IMR-90 (cell line): ENCODE data around the gene MUCL3. TPM values are rescaled to one million over a fixed set of nuclear protein-coding genes. Genes with fewer than 3 reads are reported as not detected.

Experiments used
- ATAC-seq: fragments of 200-7000 bp; cut with Tn5 transposase; 2 replicates; pipeline ENCODE4 v1.9.1; 2020; ENCODE audit warnings: low read depth, mild to moderate bottlenecking, moderate library complexity
- Bru-seq: library from RNA; stranded (reverse); fragments of 400-500 nt; gene quantifications from one replicate; lab custom pipeline; 2021; lab: Mats Ljungman, UMichigan
- BruChase-seq, 2 experiments: library from RNA; stranded (reverse); fragments of 400-500 nt; gene quantifications; one replicate each; lab custom pipeline; 2021; lab: Mats Ljungman, UMichigan
- BruUV-seq: library from RNA; stranded (reverse); fragments of 400-500 nt; replicated peaks from 2 replicates; lab custom pipeline; 2021; lab: Mats Ljungman, UMichigan
- CTCF ChIA-PET: fragments of 300-600 bp; formaldehyde crosslinking; extraction: SDS; loops from one replicate; lab custom pipeline; 2021; ENCODE audit warnings: antibody characterized with exemption; lab: Yijun Ruan, JAX
- POLR2A ChIA-PET: fragments of 300-600 bp; sonication (Branson Sonifier 250); formaldehyde crosslinking; loops from one replicate; lab custom pipeline; 2022; ENCODE audit warnings: antibody characterized with exemption; ENCODE audit not compliant: unreplicated experiment; lab: Charles Lee
- DNase-seq: peaks from one replicate; pipeline ENCODE4 v3.0.0; 2013
- H2AFZ ChIP-seq: replicated peaks from 2 replicates; pipeline ENCODE3; 2013; ENCODE audit warnings: low read length, mild to moderate bottlenecking; ENCODE audit not compliant: poor library complexity
- H2AK5ac ChIP-seq: 2 replicates; pipeline ENCODE4 v1.6.1; 2013; ENCODE audit warnings: low read depth, low read length, inconsistent platforms
- H2AK9ac ChIP-seq: replicated peaks from 2 replicates; pipeline ENCODE3; 2013; ENCODE audit warnings: mild to moderate bottlenecking, low read depth, low read length, moderate library complexity; ENCODE audit not compliant: poor library complexity
- H2BK120ac ChIP-seq: 2 replicates; pipeline ENCODE4 v1.6.1; 2013; ENCODE audit warnings: low read depth, low read length, inconsistent platforms
- H2BK15ac ChIP-seq: 3 replicates; pipeline ENCODE4 v1.6.1; 2013; ENCODE audit warnings: low read depth, low read length, inconsistent platforms
- H2BK20ac ChIP-seq: 2 replicates; pipeline ENCODE4 v1.6.1; 2013; ENCODE audit warnings: low read depth, mild to moderate bottlenecking, inconsistent platforms, low read length, moderate library complexity
- H2BK5ac ChIP-seq: 2 replicates; pipeline ENCODE4 v1.6.1; 2013; ENCODE audit warnings: mild to moderate bottlenecking, low read depth, low read length, inconsistent platforms; ENCODE audit not compliant: poor library complexity, severe bottlenecking
- H3K14ac ChIP-seq: replicated peaks from 2 replicates; pipeline ENCODE4 v1.6.1; 2013; ENCODE audit warnings: low read depth, low read length, inconsistent platforms
- H3K18ac ChIP-seq: 2 replicates; pipeline ENCODE4 v1.6.1; 2013; ENCODE audit warnings: low read depth, low read length, control low read depth
- H3K23ac ChIP-seq: 2 replicates; pipeline ENCODE4 v1.6.1; 2013; ENCODE audit warnings: low read depth, low read length, inconsistent platforms
- H3K27ac ChIP-seq: 2 replicates; pipeline ENCODE4 v1.5.1; 2013; ENCODE audit warnings: mild to moderate bottlenecking, control low read depth, low read length; ENCODE audit not compliant: insufficient read depth
- H3K27me3 ChIP-seq: 2 replicates; pipeline ENCODE4 v1.6.1; 2013; ENCODE audit warnings: low read length; ENCODE audit not compliant: control insufficient read depth, insufficient read depth
- H3K36me3 ChIP-seq: 2 replicates; pipeline ENCODE4 v1.6.1; 2013; ENCODE audit warnings: low read length, mixed read lengths; ENCODE audit not compliant: control insufficient read depth, insufficient read depth
- H3K4ac ChIP-seq: 2 replicates; pipeline ENCODE4 v1.6.1; 2013; ENCODE audit warnings: low read depth, low read length, inconsistent platforms
- H3K4me1 ChIP-seq: 2 replicates; pipeline ENCODE4 v1.6.1; 2013; ENCODE audit warnings: low read length, mixed read lengths; ENCODE audit not compliant: control insufficient read depth, insufficient read depth
- H3K4me2 ChIP-seq: 2 replicates; pipeline ENCODE4 v1.6.1; 2013; ENCODE audit warnings: low read depth, mild to moderate bottlenecking, control low read depth, low read length, moderate library complexity
- H3K4me3 ChIP-seq: 2 replicates; pipeline ENCODE4 v1.5.1; 2013; ENCODE audit warnings: low read depth, mild to moderate bottlenecking, control low read depth, low read length, moderate library complexity; ENCODE audit not compliant: insufficient read depth
- H3K56ac ChIP-seq: 2 replicates; pipeline ENCODE4 v1.6.1; 2013; ENCODE audit warnings: low read length, inconsistent platforms; ENCODE audit not compliant: insufficient read depth; ENCODE audit errors: extremely low read depth
- H3K79me1 ChIP-seq, 2 experiments: 2 replicates each; pipeline ENCODE4 v1.6.1; 2013; ENCODE audit warnings: low read length in 2 of 2, inconsistent platforms in 1 of 2, low read depth in 1 of 2
- H3K9ac ChIP-seq: 2 replicates; pipeline ENCODE4 v1.6.1; 2013; ENCODE audit warnings: low read depth, low read length, control low read depth
- H3K9me1 ChIP-seq: 2 replicates; pipeline ENCODE4 v1.6.1; 2013; ENCODE audit warnings: low read length, inconsistent platforms; ENCODE audit not compliant: insufficient read depth
- H3K9me3 ChIP-seq: 2 replicates; pipeline ENCODE4 v1.6.1; 2013; ENCODE audit warnings: low read length; ENCODE audit not compliant: control insufficient read depth, insufficient read depth
- H4K20me1 ChIP-seq: 2 replicates; pipeline ENCODE4 v1.6.1; 2013; ENCODE audit warnings: low read length, inconsistent platforms; ENCODE audit not compliant: insufficient read depth
- H4K5ac ChIP-seq: 2 replicates; pipeline ENCODE4 v1.6.1; 2013; ENCODE audit warnings: mild to moderate bottlenecking, low read depth, low read length, control low read depth
- H4K8ac ChIP-seq, 2 experiments: 2 replicates each; pipeline ENCODE4 v1.6.1; 2013; ENCODE audit warnings: low read depth in 2 of 2, low read length in 2 of 2, control low read depth in 1 of 2, inconsistent platforms in 1 of 2
- H4K91ac ChIP-seq: 2 replicates; pipeline ENCODE4 v1.6.1; 2013; ENCODE audit warnings: low read depth, low read length, inconsistent platforms; ENCODE audit not compliant: insufficient read depth
- BHLHE40 ChIP-seq: fragments of 150-350 bp; IDR thresholded peaks from 2 replicates; pipeline ENCODE4 v1.6.1; 2016; ENCODE audit warnings: mild to moderate bottlenecking, low read depth, low read length
- CEBPB ChIP-seq: IDR thresholded peaks from 2 replicates; pipeline ENCODE4 v1.6.1; 2012; ENCODE audit warnings: low read depth, low read length, improper control_type of control experiment
- CHD1 ChIP-seq: IDR thresholded peaks from 2 replicates; pipeline ENCODE4 v1.6.1; 2012; ENCODE audit warnings: low read depth, low read length, improper control_type of control experiment
- FOS ChIP-seq: fragments of 150-350 bp; IDR thresholded peaks from 2 replicates; pipeline ENCODE4 v1.6.1; 2016; ENCODE audit warnings: low read depth, low read length
- POLR2A ChIP-seq: IDR thresholded peaks from 2 replicates; pipeline ENCODE4 v1.6.1; 2012; ENCODE audit warnings: mild to moderate bottlenecking, low read depth, low read length
- RAD21 ChIP-seq: IDR thresholded peaks from 2 replicates; pipeline ENCODE4 v1.6.1; 2012; ENCODE audit warnings: low read length, improper control_type of control experiment
- RFX5 ChIP-seq: IDR thresholded peaks from 2 replicates; pipeline ENCODE4 v1.8.0; 2012; ENCODE audit warnings: low read depth, mild to moderate bottlenecking, low read length, moderate library complexity
- SMC3 ChIP-seq: fragments of 150-350 bp; IDR thresholded peaks from 2 replicates; pipeline ENCODE4 v1.6.1; 2016; ENCODE audit warnings: low read depth, mild to moderate bottlenecking, antibody characterized with exemption, low read length, moderate library complexity
- WGBS, 2 experiments: methylation state at CpG; one replicate each; pipeline versions ENCODE4 v1.1.5 to v1.1.7; 2013; ENCODE audit warnings: missing lambda C conversion rate in 2 of 2; ENCODE audit not compliant: insufficient read length in 1 of 2; ENCODE audit errors: extremely low coverage in 2 of 2; 5-methylcytosine and 5-hydroxymethylcytosine counted together
- dilution Hi-C: fragments of 300-500 bp; cut with HindIII; formaldehyde crosslinking; loops from one replicate; pipeline ENCODE4 v1.14.3; 2018; ENCODE audit warnings: low sequenced_read_pairs; ENCODE audit not compliant: unreplicated experiment
- in situ Hi-C: fragments of 300-500 bp; cut with MboI; formaldehyde crosslinking; loops from 3 replicates; pipeline ENCODE4 v1.14.3; 2019; ENCODE audit warnings: low sequenced_read_pairs, inconsistent platforms, mixed read lengths
- intact Hi-C: fragments of 100-400 bp; cut with micrococcal nuclease; formaldehyde crosslinking; loops from 2 replicates; pipeline ENCODE4 v1.10.0; 2022
- long read RNA-seq: library from polyadenylated mRNA; unstranded; transcript quantifications from one replicate; pipeline ENCODE4 v2.0.0, GENCODE V29; 2021; ENCODE audit not compliant: unreplicated experiment
- polyA plus RNA-seq, 3 experiments: library from polyadenylated mRNA; depleted of rRNA; stranded (reverse); fragments of >200 nt; gene quantifications; 2 replicates each; pipeline ENCODE4 v1.2.3, GENCODE V29; 2012; ENCODE audit warnings: low replicate concordance in 1 of 3
- total RNA-seq: library from RNA; depleted of rRNA; stranded (reverse); fragments of >200 nt; gene quantifications from 2 replicates; pipeline ENCODE4 v1.2.3, GENCODE V29; 2012; rRNA removed
- TF ChIP-seq, protein P1 (sequence below): fragments of 150-350 bp; IDR thresholded peaks from 2 replicates; pipeline ENCODE4 v1.6.1; 2017; ENCODE audit warnings: mild to moderate bottlenecking, antibody characterized with exemption, low read length, low read depth
- TF ChIP-seq, protein P2 (sequence below): conservative IDR thresholded peaks from 2 replicates; pipeline ENCODE4 v1.5.1; 2012; ENCODE audit warnings: mild to moderate bottlenecking, low read depth, low read length, improper control_type of control experiment

MUCL3 gene, protein sequence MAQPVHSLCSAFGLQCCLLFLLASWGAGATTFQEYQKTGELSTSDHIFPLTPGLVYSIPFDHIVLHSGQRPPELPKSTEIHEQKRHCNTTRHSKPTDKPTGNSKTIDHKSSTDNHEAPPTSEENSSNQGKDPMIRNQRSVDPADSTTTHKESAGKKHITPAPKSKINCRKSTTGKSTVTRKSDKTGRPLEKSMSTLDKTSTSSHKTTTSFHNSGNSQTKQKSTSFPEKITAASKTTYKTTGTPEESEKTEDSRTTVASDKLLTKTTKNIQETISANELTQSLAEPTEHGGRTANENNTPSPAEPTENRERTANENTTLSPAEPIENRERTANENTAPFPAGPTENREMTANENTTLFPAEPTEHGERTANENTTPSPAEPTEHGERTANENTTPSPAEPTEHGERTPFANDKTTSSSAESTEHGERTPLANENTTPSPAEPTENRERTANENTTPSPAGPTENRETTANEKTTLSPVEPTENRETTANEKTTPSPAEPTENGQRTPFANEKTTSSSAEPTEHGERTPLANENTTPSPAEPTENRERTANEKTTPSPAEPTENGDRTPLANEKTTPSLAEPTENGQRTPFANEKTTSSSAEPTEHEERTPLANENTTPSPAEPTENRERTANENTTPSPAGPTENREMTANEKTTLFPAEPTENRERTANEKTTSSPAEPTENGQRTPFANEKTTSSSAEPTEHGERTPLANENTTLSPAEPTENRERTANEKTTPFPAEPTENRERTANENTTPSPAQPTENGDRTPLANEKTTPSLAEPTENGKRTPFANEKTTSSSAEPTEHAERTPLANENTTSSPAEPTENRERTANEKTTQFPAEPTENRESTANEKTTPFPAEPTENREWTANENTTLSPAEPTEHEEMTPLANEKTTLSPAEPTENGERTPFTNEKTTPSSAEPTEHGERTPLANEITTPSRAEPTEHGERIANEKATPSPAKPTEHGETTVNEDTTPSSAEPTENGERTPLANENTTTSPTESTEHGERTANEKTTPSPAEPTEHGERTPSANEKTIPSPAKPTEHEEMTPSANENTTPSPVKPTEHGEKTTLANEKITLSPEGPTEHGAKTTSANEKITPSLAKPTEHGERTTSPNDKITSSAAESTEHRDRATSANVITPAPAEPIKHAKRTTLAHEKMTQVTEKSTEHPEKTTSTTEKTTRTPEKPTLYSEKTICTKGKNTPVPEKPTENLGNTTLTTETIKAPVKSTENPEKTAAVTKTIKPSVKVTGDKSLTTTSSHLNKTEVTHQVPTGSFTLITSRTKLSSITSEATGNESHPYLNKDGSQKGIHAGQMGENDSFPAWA (N-terminal part only)
- total RNA-seq (not detected in 2 replicates), polyA plus RNA-seq (2012; rRNA removed) (not detected in 2 replicates), Bru-seq, nascent RNA (not detected), BruChase-seq, experiment 1, labeled RNA remaining after a 6-hour chase (not detected), BruChase-seq, experiment 2, labeled RNA remaining after a 2-hour chase (not detected)
- not detected in 2 replicates for polyA plus RNA-seq (2012; cell fraction: cytosol; rRNA removed)
- not detected in 2 replicates for polyA plus RNA-seq (2012; cell fraction: nucleus; rRNA removed; ENCODE audit: low replicate concordance)
- long read RNA-seq: 0 reads

GRCh38 chr6:30940361-30940986 is at the start of gene MUCL3:
Gene MUCL3 (plus strand): TSS chr6:30940973. CDS start chr6:30941000, 27 bp downstream.
- ChIA-PET CTCF (interaction anchor here (0.7 kb wide), 1 partner anchor 130 kb away, joined by 3 read pairs; no protein-coding TSS in a partner anchor), POLR2A (no interaction called here)
- no peak within 1 kb of the TSS for H2BK120ac ChIP-seq
- no peaks in the 10 kb centered on the region for H3K79me1 ChIP-seq
- no peak within 1 kb of the TSS for H2AFZ ChIP-seq
- H3K9ac ChIP-seq: no peak within 1 kb of the TSS
- WGBS, 2 experiments: 40% methylated on average over 1 of the region's 16 CpGs; no CpG with 5 or more reads in 1 of the 2 experiments
- no peak within 1 kb of the TSS for H3K4me2 ChIP-seq
- H2BK5ac ChIP-seq: no peak within 1 kb of the TSS
- intact Hi-C loops (no loop called here), dilution Hi-C loops (no loop called here), in situ Hi-C loops (no loop called here)
- H3K36me3 ChIP-seq: no peaks in the 10 kb centered on the region
- no peak within 1 kb of the TSS; the same call in 2 of the 3 replicates for H2BK15ac ChIP-seq
- no peak for DNase-seq
- H3K9me3 ChIP-seq: no peaks in the 10 kb centered on the region
- no peaks in the 10 kb centered on the region for H4K20me1 ChIP-seq
- peaks cover 10% of the 10 kb centered on the region for H3K9me1 ChIP-seq
- no peak for ATAC-seq
- peak within 1 kb of the TSS; percentile 13; the same call in 1 of the 2 replicates for H2AK5ac ChIP-seq
- H4K8ac ChIP-seq: no peak within 1 kb of the TSS
- no peak within 1 kb of the TSS for H4K91ac ChIP-seq
- no peak within 1 kb of the TSS for H3K27ac ChIP-seq
- no peak within 1 kb of the TSS for H4K5ac ChIP-seq
- no peak within 1 kb of the TSS for H2BK20ac ChIP-seq
- H3K56ac ChIP-seq: no peak within 1 kb of the TSS
- no peak within 1 kb of the TSS for H3K4ac ChIP-seq
- no TSS peak for BruUV-seq
- H3K18ac ChIP-seq: no peak within 1 kb of the TSS
- no peak within 1 kb of the TSS for H3K14ac ChIP-seq
- H3K23ac ChIP-seq: no peak within 1 kb of the TSS
- peaks cover 56% of the 10 kb centered on the region for H3K27me3 ChIP-seq
- H3K4me1 ChIP-seq: peaks cover 1% of the 10 kb centered on the region; the same call in 1 of the 2 replicates
- H2AK9ac ChIP-seq: no peak within 1 kb of the TSS
- no peak within 1 kb of the TSS for H3K4me3 ChIP-seq
- TF ChIP-seq FOS (no peak), CEBPB (no peak), RAD21 (no peak), BHLHE40 (no peak), CHD1 (no peak), RFX5 (no peak), POLR2A (no peak), SMC3 (no peak)
- TF ChIP-seq, protein P1, sequence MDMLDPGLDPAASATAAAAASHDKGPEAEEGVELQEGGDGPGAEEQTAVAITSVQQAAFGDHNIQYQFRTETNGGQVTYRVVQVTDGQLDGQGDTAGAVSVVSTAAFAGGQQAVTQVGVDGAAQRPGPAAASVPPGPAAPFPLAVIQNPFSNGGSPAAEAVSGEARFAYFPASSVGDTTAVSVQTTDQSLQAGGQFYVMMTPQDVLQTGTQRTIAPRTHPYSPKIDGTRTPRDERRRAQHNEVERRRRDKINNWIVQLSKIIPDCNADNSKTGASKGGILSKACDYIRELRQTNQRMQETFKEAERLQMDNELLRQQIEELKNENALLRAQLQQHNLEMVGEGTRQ: no peak
- TF ChIP-seq, protein P2, sequence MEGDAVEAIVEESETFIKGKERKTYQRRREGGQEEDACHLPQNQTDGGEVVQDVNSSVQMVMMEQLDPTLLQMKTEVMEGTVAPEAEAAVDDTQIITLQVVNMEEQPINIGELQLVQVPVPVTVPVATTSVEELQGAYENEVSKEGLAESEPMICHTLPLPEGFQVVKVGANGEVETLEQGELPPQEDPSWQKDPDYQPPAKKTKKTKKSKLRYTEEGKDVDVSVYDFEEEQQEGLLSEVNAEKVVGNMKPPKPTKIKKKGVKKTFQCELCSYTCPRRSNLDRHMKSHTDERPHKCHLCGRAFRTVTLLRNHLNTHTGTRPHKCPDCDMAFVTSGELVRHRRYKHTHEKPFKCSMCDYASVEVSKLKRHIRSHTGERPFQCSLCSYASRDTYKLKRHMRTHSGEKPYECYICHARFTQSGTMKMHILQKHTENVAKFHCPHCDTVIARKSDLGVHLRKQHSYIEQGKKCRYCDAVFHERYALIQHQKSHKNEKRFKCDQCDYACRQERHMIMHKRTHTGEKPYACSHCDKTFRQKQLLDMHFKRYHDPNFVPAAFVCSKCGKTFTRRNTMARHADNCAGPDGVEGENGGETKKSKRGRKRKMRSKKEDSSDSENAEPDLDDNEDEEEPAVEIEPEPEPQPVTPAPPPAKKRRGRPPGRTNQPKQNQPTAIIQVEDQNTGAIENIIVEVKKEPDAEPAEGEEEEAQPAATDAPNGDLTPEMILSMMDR: no peak
